Suprapubic skin (tissue), 4 donors: ENCODE data around the gene KIAA0513.

ENCODE experiments used
- CTCF ChIP-seq, 2 donors: fragments of 200-600 bp in 1 of 2; fragments of 450-650 bp in 1 of 2; sonication (generic) in 1 of 2; IDR thresholded peaks; one replicate each; pipeline ENCODE4 v1.5.1; 2016 to 2019; ENCODE audit warnings: antibody characterized with exemption in 2 of 2, mild to moderate bottlenecking in 1 of 2, moderate library complexity in 1 of 2
- EP300 ChIP-seq: sonication (generic); formaldehyde crosslinking; IDR thresholded peaks from one replicate; pipeline ENCODE4 v1.6.1; 2017; ENCODE audit warnings: antibody characterized with exemption
- POLR2A ChIP-seq, 2 donors: fragments of 450-650 bp; IDR thresholded peaks; one replicate each; pipeline ENCODE4 v1.6.1; 2017; ENCODE audit warnings: antibody characterized with exemption in 2 of 2, mild to moderate bottlenecking in 2 of 2, moderate library complexity in 2 of 2
- POLR2AphosphoS5 ChIP-seq, 3 donors: sonication (generic); formaldehyde crosslinking; IDR thresholded peaks; one replicate each; pipeline ENCODE4 v1.6.1; 2017; ENCODE audit warnings: antibody characterized with exemption in 3 of 3

- TF ChIP-seq CTCF (IDR thresholded peaks at IDR 0.05) (no peak), POLR2AphosphoS5 (IDR thresholded peaks at IDR 0.05) (no peak), POLR2A (IDR thresholded peaks at IDR 0.05) (no peak), EP300 (no peak)
Measured at GRCh38 chr16:85015481-85016187, 12.0 kb upstream of the KIAA0513 start.
